Erythroblast (primary cell): ENCODE measurements around the gene APOOL.
"Not testable (repeated sequence)": the region's sequence is repeated elsewhere in the genome, so short reads cannot be mapped to it uniquely, and the experiment has no call there.

ENCODE experiments used
- GATA1 ChIP-seq: IDR thresholded peaks from 2 replicates; pipeline ENCODE4 v1.6.1; 2011; ENCODE audit warnings: low read depth, mild to moderate bottlenecking, control low read depth, low read length, moderate library complexity
- POLR2A ChIP-seq: IDR thresholded peaks from 2 replicates; pipeline ENCODE4 v1.6.1; 2011; ENCODE audit warnings: mild to moderate bottlenecking, low read length

GRCh38 chrX:85077247-85077646, 73.6 kb downstream of the APOOL start:
- TF ChIP-seq POLR2A, GATA1: not testable (repeated sequence)
